Neural progenitor cell (in vitro differentiated cells): ENCODE measurements around the gene PPP1CB. TPM values are rescaled to one million over a fixed set of nuclear protein-coding genes. Genes with fewer than 3 reads are reported as not detected.

Source experiments
- DNase-seq: peaks from one replicate; pipeline ENCODE4 v3.0.0-alpha.2; 2016; ENCODE audit warnings: low spot score
- H2AFZ ChIP-seq: fragments of 200-600 bp; sonication (generic); replicated peaks from 2 replicates; pipeline ENCODE4 v1.6.1; 2016; ENCODE audit warnings: antibody characterized with exemption
- H3F3A ChIP-seq: fragments of 200-600 bp; sonication (generic); 2 replicates; pipeline ENCODE4 v1.6.1; 2016; ENCODE audit warnings: antibody characterized with exemption, low read depth
- H3K27ac ChIP-seq: fragments of 200-600 bp; sonication (generic); 2 replicates; pipeline ENCODE4 v1.5.1; 2016; ENCODE audit warnings: mild to moderate bottlenecking
- H3K27me3 ChIP-seq: fragments of 200-600 bp; sonication (generic); 2 replicates; pipeline ENCODE4 v1.6.1; 2016; ENCODE audit warnings: mild to moderate bottlenecking, moderate library complexity
- H3K36me3 ChIP-seq: fragments of 200-600 bp; sonication (generic); 2 replicates; pipeline ENCODE4 v1.5.1; 2016
- H3K4me1 ChIP-seq: fragments of 200-600 bp; sonication (generic); 2 replicates; pipeline ENCODE4 v1.6.1; 2016; ENCODE audit warnings: mixed run types
- H3K4me2 ChIP-seq: fragments of 200-600 bp; sonication (generic); 2 replicates; pipeline ENCODE4 v1.6.1; 2016
- H3K4me3 ChIP-seq: fragments of 200-600 bp; sonication (generic); 2 replicates; pipeline ENCODE4 v1.5.1; 2016
- H3K79me2 ChIP-seq: fragments of 200-600 bp; sonication (generic); 2 replicates; pipeline ENCODE4 v1.6.1; 2016; ENCODE audit warnings: low read depth
- H3K9ac ChIP-seq: fragments of 200-600 bp; sonication (generic); 2 replicates; pipeline ENCODE4 v1.6.1; 2016
- H3K9me3 ChIP-seq: fragments of 200-600 bp; sonication (generic); 2 replicates; pipeline ENCODE4 v1.5.1; 2016; ENCODE audit warnings: low read depth
- H4K20me1 ChIP-seq: fragments of 200-600 bp; sonication (generic); 2 replicates; pipeline ENCODE4 v1.6.1; 2016; ENCODE audit warnings: low read depth
- H3K27ac Mint-ChIP-seq: 3 replicates; pipeline ENCODE4 v1.8.0; 2021; ENCODE audit warnings: mixed read lengths
- H3K27me3 Mint-ChIP-seq: 2 replicates; pipeline ENCODE4 v1.8.0; 2022; ENCODE audit warnings: low read depth, mild to moderate bottlenecking, inconsistent platforms, moderate library complexity, mixed read lengths; ENCODE audit not compliant: insufficient read depth
- H3K36me3 Mint-ChIP-seq: 3 replicates; pipeline ENCODE4 v1.8.0; 2021; ENCODE audit warnings: mixed read lengths
- H3K4me1 Mint-ChIP-seq: 3 replicates; pipeline ENCODE4 v1.8.0; 2021; ENCODE audit warnings: mixed read lengths
- H3K4me3 Mint-ChIP-seq: 3 replicates; pipeline ENCODE4 v1.8.0; 2021; ENCODE audit warnings: mild to moderate bottlenecking, moderate library complexity, mixed read lengths
- H3K9me3 Mint-ChIP-seq: 3 replicates; pipeline ENCODE4 v1.8.0; 2020; ENCODE audit warnings: mixed read lengths
- EZH2 ChIP-seq: fragments of 200-600 bp; sonication (generic); IDR thresholded peaks from 2 replicates; pipeline ENCODE4 v1.6.1; 2017; ENCODE audit warnings: antibody characterized with exemption, mild to moderate bottlenecking, moderate library complexity
- EZH2phosphoT487 ChIP-seq: fragments of 200-600 bp; sonication (generic); IDR thresholded peaks from 2 replicates; pipeline ENCODE4 v1.6.1; 2017; ENCODE audit warnings: antibody characterized with exemption
- total RNA-seq: library from RNA; depleted of rRNA; stranded (reverse); fragments of >200 nt; gene quantifications from 2 replicates; pipeline ENCODE4 v1.2.3, GENCODE V29; 2015; ENCODE audit warnings: low replicate concordance
- TF ChIP-seq, protein P1 (sequence below): fragments of 200-600 bp; sonication (generic); IDR thresholded peaks from 2 replicates; pipeline ENCODE4 v1.5.1; 2017; ENCODE audit warnings: antibody characterized with exemption, mild to moderate bottlenecking

Gene PPP1CB
- total RNA-seq, 1 donor from 2014 or later, result 244 TPM

DNA sequence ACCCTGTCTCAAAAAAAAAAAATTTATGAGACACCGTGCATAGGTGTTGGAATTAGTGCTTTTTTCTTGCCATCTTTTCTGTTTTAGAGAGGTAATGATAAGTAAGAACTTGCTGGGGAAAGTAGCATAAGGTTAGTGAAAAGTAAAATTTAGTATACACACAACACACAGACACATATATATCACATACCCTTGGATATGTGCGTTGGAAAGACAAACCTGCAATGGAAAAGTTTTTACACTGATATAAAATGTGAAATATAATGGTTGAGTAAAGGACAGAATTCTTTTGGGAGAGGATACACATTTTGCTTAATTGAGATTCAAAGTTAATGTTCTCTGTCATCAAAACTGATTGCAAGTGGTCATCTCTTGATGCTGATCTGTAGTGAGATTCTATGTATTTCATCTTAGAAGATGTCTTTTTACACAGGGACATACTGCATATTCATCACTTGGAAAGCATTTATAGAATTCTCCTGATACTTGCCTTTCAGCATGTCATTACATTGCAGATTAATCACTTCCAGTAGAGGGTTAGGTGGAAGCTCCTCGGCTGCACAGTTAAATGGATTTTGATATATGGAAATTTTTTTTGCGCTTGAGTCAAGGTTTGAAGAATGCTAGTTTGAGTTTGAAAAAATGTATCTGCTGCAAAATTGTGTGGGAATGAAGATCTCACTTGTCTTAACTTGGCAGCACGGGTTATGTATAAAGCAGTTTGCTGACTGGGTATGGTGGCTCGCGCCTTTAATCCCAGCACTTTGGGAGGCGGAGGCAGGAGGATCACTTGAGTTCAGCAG lies 13.5 kb downstream of the PPP1CB start:
- no peaks in the 10 kb centered on the region for H3K27me3 Mint-ChIP-seq
- Histone ChIP-seq H3F3A (no peaks in the 10 kb centered on the region), H3K4me2 (no peak overlapping the region), H3K27me3 (no peaks in the 10 kb centered on the region), H3K36me3 (peaks cover 11% of the 10 kb centered on the region), H3K9ac (no peak overlapping the region), H3K27ac (no peak overlapping the region), H4K20me1 (peaks cover 84% of the 10 kb centered on the region), H3K4me3 (no peak overlapping the region), H2AFZ (no peak overlapping the region), H3K9me3 (no peaks in the 10 kb centered on the region), H3K4me1 (no peaks in the 10 kb centered on the region), H3K79me2 (peaks cover 100% of the 10 kb centered on the region)
- H3K9me3 Mint-ChIP-seq, result peaks cover 32% of the 10 kb centered on the region
- H3K4me3 Mint-ChIP-seq, result no peak overlapping the region
- H3K4me1 Mint-ChIP-seq, result peaks cover 2% of the 10 kb centered on the region
- no peak for TF ChIP-seq EZH2
- no peak for TF ChIP-seq EZH2phosphoT487
- TF ChIP-seq, protein P1, sequence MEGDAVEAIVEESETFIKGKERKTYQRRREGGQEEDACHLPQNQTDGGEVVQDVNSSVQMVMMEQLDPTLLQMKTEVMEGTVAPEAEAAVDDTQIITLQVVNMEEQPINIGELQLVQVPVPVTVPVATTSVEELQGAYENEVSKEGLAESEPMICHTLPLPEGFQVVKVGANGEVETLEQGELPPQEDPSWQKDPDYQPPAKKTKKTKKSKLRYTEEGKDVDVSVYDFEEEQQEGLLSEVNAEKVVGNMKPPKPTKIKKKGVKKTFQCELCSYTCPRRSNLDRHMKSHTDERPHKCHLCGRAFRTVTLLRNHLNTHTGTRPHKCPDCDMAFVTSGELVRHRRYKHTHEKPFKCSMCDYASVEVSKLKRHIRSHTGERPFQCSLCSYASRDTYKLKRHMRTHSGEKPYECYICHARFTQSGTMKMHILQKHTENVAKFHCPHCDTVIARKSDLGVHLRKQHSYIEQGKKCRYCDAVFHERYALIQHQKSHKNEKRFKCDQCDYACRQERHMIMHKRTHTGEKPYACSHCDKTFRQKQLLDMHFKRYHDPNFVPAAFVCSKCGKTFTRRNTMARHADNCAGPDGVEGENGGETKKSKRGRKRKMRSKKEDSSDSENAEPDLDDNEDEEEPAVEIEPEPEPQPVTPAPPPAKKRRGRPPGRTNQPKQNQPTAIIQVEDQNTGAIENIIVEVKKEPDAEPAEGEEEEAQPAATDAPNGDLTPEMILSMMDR, result no peak
- no peak for DNase-seq
- no peak overlapping the region for H3K27ac Mint-ChIP-seq
- peaks cover 46% of the 10 kb centered on the region for H3K36me3 Mint-ChIP-seq

DNA sequence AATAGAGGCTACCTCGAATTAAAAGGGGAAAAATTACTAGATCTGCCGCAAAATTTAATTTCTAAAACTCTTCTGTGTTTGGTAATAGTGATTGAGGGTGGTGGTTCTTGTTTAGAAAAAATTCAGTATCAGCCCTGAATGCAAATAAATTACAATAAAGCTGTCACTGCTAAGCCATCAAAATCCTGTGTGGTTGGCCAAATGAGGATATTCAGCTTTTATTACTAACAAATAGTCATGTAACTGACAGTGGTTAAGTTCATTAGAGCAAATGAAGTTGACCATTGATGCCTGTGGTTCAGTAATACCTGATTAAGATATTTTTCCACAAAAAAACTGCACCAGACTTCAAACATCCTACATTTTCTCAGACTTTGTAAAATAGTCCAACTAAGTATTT lies 14.4 kb downstream of the PPP1CB start:
- H3K27me3 Mint-ChIP-seq, result no peaks in the 10 kb centered on the region
- H3K4me1 Mint-ChIP-seq, result peaks cover 2% of the 10 kb centered on the region

DNA sequence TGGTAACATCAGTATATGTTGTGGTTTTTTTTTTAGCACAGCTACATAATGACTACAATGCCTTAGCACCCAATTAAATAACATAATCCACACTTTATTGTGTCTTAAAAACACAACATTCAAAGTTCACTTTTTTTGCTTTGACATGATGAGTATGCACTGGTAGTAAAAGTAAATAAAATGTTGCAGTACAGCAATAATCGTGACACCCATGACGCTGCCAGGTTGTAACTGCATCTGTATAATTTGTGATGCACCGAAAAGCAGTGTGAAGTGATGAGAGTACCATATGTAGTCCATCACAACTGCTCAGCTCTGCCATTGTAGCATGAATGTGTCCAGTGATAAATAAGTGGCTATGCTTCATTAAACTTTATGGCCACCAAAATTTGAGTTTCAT lies 15.7 kb downstream of the PPP1CB start:
- Histone ChIP-seq H3K79me2 (peaks cover 100% of the 10 kb centered on the region), H4K20me1 (peaks cover 83% of the 10 kb centered on the region), H3K27ac (no peak overlapping the region), H3K4me1 (no peaks in the 10 kb centered on the region), H3K9ac (no peak overlapping the region), H2AFZ (no peak overlapping the region), H3K4me2 (no peak overlapping the region), H3K27me3 (no peaks in the 10 kb centered on the region), H3K4me3 (no peak overlapping the region), H3K36me3 (peaks cover 6% of the 10 kb centered on the region), H3K9me3 (no peaks in the 10 kb centered on the region), H3F3A (no peaks in the 10 kb centered on the region)
- Mint-ChIP-seq H3K27ac (no peak overlapping the region), H3K27me3 (no peaks in the 10 kb centered on the region), H3K4me3 (no peak overlapping the region), H3K4me1 (peaks cover 2% of the 10 kb centered on the region), H3K9me3 (peaks cover 33% of the 10 kb centered on the region), H3K36me3 (peaks cover 46% of the 10 kb centered on the region)
- DNase-seq, result no peak
- TF ChIP-seq EZH2 (no peak), EZH2phosphoT487 (no peak)
- TF ChIP-seq, protein P1, result no peak

More for the DNA sequence above, 14.4 kb downstream of the PPP1CB start:
- Histone ChIP-seq H3K27ac (no peak overlapping the region), H3K27me3 (no peaks in the 10 kb centered on the region), H3F3A (no peaks in the 10 kb centered on the region), H2AFZ (no peak overlapping the region), H3K79me2 (peaks cover 100% of the 10 kb centered on the region), H3K4me1 (no peaks in the 10 kb centered on the region), H3K36me3 (peaks cover 6% of the 10 kb centered on the region), H3K4me2 (no peak overlapping the region), H4K20me1 (peaks cover 84% of the 10 kb centered on the region), H3K9ac (no peak overlapping the region), H3K4me3 (no peak overlapping the region), H3K9me3 (no peaks in the 10 kb centered on the region)
- Mint-ChIP-seq H3K36me3 (peaks cover 49% of the 10 kb centered on the region), H3K27ac (no peak overlapping the region), H3K9me3 (peaks cover 33% of the 10 kb centered on the region), H3K4me3 (no peak overlapping the region)
- no peak for TF ChIP-seq EZH2phosphoT487
- TF ChIP-seq EZH2, result no peak
- TF ChIP-seq, protein P1, result no peak
- no peak for DNase-seq
